Endothelial cell of umbilical vein (primary cell): ENCODE results near the gene FGF9. TPM values are rescaled to one million over a fixed set of nuclear protein-coding genes. Genes with fewer than 3 reads are reported as not detected.

Experiments
- BruUV-seq: library from RNA; stranded (reverse); fragments of 400-500 nt; replicated peaks from 2 replicates; lab custom pipeline; 2021; lab: Mats Ljungman, UMichigan
- CTCF ChIA-PET: fragments of 300-600, 350-600 bp; sonication (Branson Sonifier 250); formaldehyde crosslinking; loops from one replicate; lab custom pipeline; 2021; ENCODE audit warnings: antibody characterized with exemption, inconsistent platforms; lab: Charles Lee
- POLR2A ChIA-PET: fragments of 300-600, 350-600 bp; sonication (Branson Sonifier 250); formaldehyde crosslinking; loops from one replicate; lab custom pipeline; 2021; ENCODE audit warnings: antibody characterized with exemption, inconsistent platforms; lab: Charles Lee
- DNase-seq: peaks from one replicate; pipeline ENCODE4 v3.0.0-alpha.2; 2011; ENCODE audit warnings: low read depth, low spot score
- FAIRE-seq: peaks from 2 replicates; lab custom pipeline; 2011; peaks lifted over from hg19 to GRCh38; lab: Jason Lieb, UNC
- H2AFZ ChIP-seq: 2 replicates; pipeline ENCODE4 v1.6.0; 2012; ENCODE audit warnings: low read depth, low read length, control low read depth, inconsistent platforms
- H3K27ac ChIP-seq: 2 replicates; pipeline ENCODE4 v1.5.1; 2011; ENCODE audit warnings: low read depth, mild to moderate bottlenecking, control low read depth, low read length, moderate library complexity; ENCODE audit not compliant: insufficient read depth
- H3K27me3 ChIP-seq, 2 experiments: 2 replicates each; pipeline versions ENCODE4 v1.6.0 to v1.6.1; 2011; ENCODE audit warnings: low read length in 2 of 2, mixed read lengths in 1 of 2; ENCODE audit not compliant: control insufficient read depth in 2 of 2, insufficient read depth in 2 of 2
- H3K36me3 ChIP-seq, 2 experiments: 2 replicates in 1 of 2; 3 replicates in 1 of 2; pipeline ENCODE4 v1.5.1; 2011; ENCODE audit warnings: low read length in 2 of 2, mild to moderate bottlenecking in 1 of 2, moderate library complexity in 1 of 2; ENCODE audit not compliant: control insufficient read depth in 2 of 2, insufficient read depth in 2 of 2; ENCODE audit errors: extremely low read depth in 1 of 2
- H3K4me1 ChIP-seq: 3 replicates; pipeline ENCODE4 v1.5.1; 2011; ENCODE audit warnings: mild to moderate bottlenecking, low read length; ENCODE audit not compliant: control insufficient read depth, insufficient read depth; ENCODE audit errors: extremely low read depth
- H3K4me2 ChIP-seq: 2 replicates; pipeline ENCODE4 v1.6.1; 2011; ENCODE audit warnings: low read length, control low read depth, mixed read lengths; ENCODE audit not compliant: insufficient read depth
- H3K4me3 ChIP-seq, 3 experiments: fragments of 200-600 bp in 1 of 3; sonication (generic), shearing (Covaris generic) in 1 of 3; replicated peaks in 1 of 3; 2 replicates each; pipeline ENCODE4 v1.5.1; 2011 to 2016; ENCODE audit warnings: control low read depth in 3 of 3, low read length in 3 of 3, mild to moderate bottlenecking in 2 of 3, inconsistent platforms in 1 of 3, low read depth in 1 of 3, moderate library complexity in 1 of 3; ENCODE audit not compliant: insufficient read depth in 1 of 3
- H3K79me2 ChIP-seq: 2 replicates; pipeline ENCODE4 v1.6.0; 2012; ENCODE audit warnings: low read length, inconsistent platforms; ENCODE audit not compliant: control insufficient read depth, insufficient read depth
- H3K9ac ChIP-seq: replicated peaks from 2 replicates; pipeline ENCODE3; 2011; ENCODE audit warnings: low read length, control low read depth; ENCODE audit not compliant: insufficient read depth; ENCODE audit errors: extremely low read depth
- H3K9me1 ChIP-seq: replicated peaks from 3 replicates; pipeline ENCODE4 v1.6.0; 2011; ENCODE audit warnings: mild to moderate bottlenecking, low read length; ENCODE audit not compliant: control insufficient read depth, insufficient read depth; ENCODE audit errors: extremely low read depth
- H3K9me3 ChIP-seq: replicated peaks from 2 replicates; pipeline ENCODE4 v1.5.1; 2012; ENCODE audit warnings: low read length, inconsistent platforms; ENCODE audit not compliant: control insufficient read depth, insufficient read depth
- H4K20me1 ChIP-seq: replicated peaks from 2 replicates; pipeline ENCODE3; 2011; ENCODE audit warnings: mild to moderate bottlenecking, low read length; ENCODE audit not compliant: control insufficient read depth, insufficient read depth; ENCODE audit errors: extremely low read depth
- CTCF ChIP-seq, 2 donors: IDR thresholded peaks; 1 replicate in 1 of 2; 2 replicates in 1 of 2; pipeline ENCODE4 v1.5.1; 2011; ENCODE audit warnings: low read length in 2 of 2, mild to moderate bottlenecking in 2 of 2, moderate library complexity in 2 of 2, control low read depth in 1 of 2, inconsistent platforms in 1 of 2, low read depth in 1 of 2; ENCODE audit not compliant: insufficient read depth in 1 of 2; ENCODE audit errors: extremely low read depth in 1 of 2
- EZH2 ChIP-seq: IDR thresholded peaks from 2 replicates; pipeline ENCODE4 v1.6.1; 2012; ENCODE audit warnings: borderline replicate concordance, low read depth, mild to moderate bottlenecking, moderate library complexity, low read length, inconsistent platforms; ENCODE audit not compliant: severe bottlenecking
- FOS ChIP-seq: IDR thresholded peaks from 2 replicates; pipeline ENCODE4 v1.6.1; 2011; ENCODE audit warnings: mild to moderate bottlenecking, low read length, moderate library complexity, borderline replicate concordance; ENCODE audit not compliant: insufficient read depth
- GATA2 ChIP-seq: IDR thresholded peaks from 2 replicates; pipeline ENCODE4 v1.7.0; 2011; ENCODE audit warnings: low read depth, mild to moderate bottlenecking, moderate library complexity, mixed read lengths, low read length; ENCODE audit not compliant: insufficient read length, insufficient read depth
- JUN ChIP-seq: IDR thresholded peaks from 2 replicates; pipeline ENCODE4 v1.6.1; 2011; ENCODE audit warnings: borderline replicate concordance, low read depth; ENCODE audit not compliant: insufficient read length, insufficient read depth
- MAX ChIP-seq: IDR thresholded peaks from 2 replicates; pipeline ENCODE4 v1.6.1; 2011; ENCODE audit not compliant: insufficient read depth, insufficient read length
- MYC ChIP-seq: IDR thresholded peaks from one replicate; pipeline ENCODE4 v1.6.1; 2011; ENCODE audit warnings: mild to moderate bottlenecking, low read depth, low read length
- POLR2A ChIP-seq: IDR thresholded peaks from 2 replicates; pipeline ENCODE4 v1.6.1; 2012; ENCODE audit warnings: low read depth, mild to moderate bottlenecking, control low read depth, low read length
- POLR2AphosphoS5 ChIP-seq: IDR thresholded peaks from 2 replicates; pipeline ENCODE4 v1.6.1; 2012; ENCODE audit warnings: low read depth, mild to moderate bottlenecking, control low read depth, low read length, moderate library complexity; ENCODE audit not compliant: insufficient read depth
- dilution Hi-C: fragments of 300-500 bp; cut with MboI; formaldehyde crosslinking; loops from one replicate; pipeline ENCODE4 v1.15.0; 2019; ENCODE audit warnings: low sequenced_read_pairs; ENCODE audit not compliant: extremely low pct_ligation_motif_present
- intact Hi-C: fragments of 100-400 bp; cut with micrococcal nuclease; formaldehyde crosslinking; loops from one replicate; pipeline ENCODE4 v1.10.0; 2022
- polyA plus RNA-seq, 4 experiments: library from polyadenylated mRNA; depleted of rRNA in 3 of 4; stranded (reverse) in 3 of 4; unstranded in 1 of 4; fragments of >200 nt; gene quantifications; 2 replicates each; pipeline versions ENCODE4 v1.2.1 to v1.2.3, GENCODE V29; 2011 to 2012; ENCODE audit warnings: missing spikeins in 1 of 4
- total RNA-seq: library from RNA; stranded (reverse); gene quantifications from 2 replicates; pipeline ENCODE4 v1.2.3, GENCODE V29; 2021

The FGF9 gene
- total and polyA plus RNA-seq, 2 donors (not counting 3 experiments of a cell fraction or from before 2014, with no cell fraction given): not detected

GRCh38 chr13:21703846-21704245 lies 33.0 kb downstream of the FGF9 start:
- TF ChIP-seq JUN (no peak), EZH2 (no peak), GATA2 (no peak), POLR2AphosphoS5 (no peak), CTCF (IDR thresholded peaks at IDR 0.05; ENCODE audit: extremely low read depth in 1 of 2, insufficient read depth in 1 of 2, low read depth in 1 of 2, low read length in 2 of 2) (no peak), MYC (no peak), POLR2A (no peak), MAX (no peak), FOS (no peak)
- FAIRE-seq (no peak), DNase-seq (no peak)
- Histone ChIP-seq H3K4me1 (no peaks in the 10 kb centered on the region), H3K27me3 (no peaks in the 10 kb centered on the region), H3K9me1 (no peaks in the 10 kb centered on the region), H3K79me2 (no peaks in the 10 kb centered on the region), H3K9ac (no peak overlapping the region), H4K20me1 (no peaks in the 10 kb centered on the region), H3K27ac (no peak overlapping the region), H3K4me3 (no peak overlapping the region), H3K4me2 (no peak overlapping the region), H2AFZ (no peak overlapping the region), H3K9me3 (no peaks in the 10 kb centered on the region), H3K36me3 (no peaks in the 10 kb centered on the region)
- BruUV-seq: no TSS peak
- intact Hi-C loops (no loop called here), dilution Hi-C loops (no loop called here)
- POLR2A ChIA-PET: no interaction called here
- CTCF ChIA-PET: no interaction called here
